Osteoblast (primary cell): Measurements from ENCODE around the gene DNAH6. TPM values are rescaled to one million over a fixed set of nuclear protein-coding genes. Genes with fewer than 3 reads are reported as not detected.

Experiments
- DNase-seq: peaks from one replicate; pipeline ENCODE4 v3.0.0; 2011; ENCODE audit warnings: low spot score, mixed read lengths; ENCODE audit not compliant: insufficient read length; ENCODE audit errors: missing footprints
- H2AFZ ChIP-seq: 2 replicates; pipeline ENCODE4 v1.6.0; 2011; ENCODE audit warnings: mild to moderate bottlenecking, low read length
- H3K27ac ChIP-seq: 2 replicates; pipeline ENCODE4 v1.5.1; 2011; ENCODE audit warnings: mild to moderate bottlenecking, low read depth, low read length, moderate library complexity
- H3K27me3 ChIP-seq: 2 replicates; pipeline ENCODE4 v1.6.0; 2012; ENCODE audit warnings: mild to moderate bottlenecking, control low read depth, inconsistent platforms, low read length, moderate library complexity; ENCODE audit not compliant: insufficient read depth
- H3K36me3 ChIP-seq: 2 replicates; pipeline ENCODE4 v1.5.1; 2011; ENCODE audit warnings: mild to moderate bottlenecking, low read length, control low read depth, moderate library complexity; ENCODE audit not compliant: insufficient read depth
- H3K4me1 ChIP-seq: 2 replicates; pipeline ENCODE4 v1.5.1; 2011; ENCODE audit warnings: mild to moderate bottlenecking, low read length, control low read depth, moderate library complexity; ENCODE audit not compliant: insufficient read depth
- H3K4me2 ChIP-seq: 2 replicates; pipeline ENCODE4 v1.6.0; 2011; ENCODE audit warnings: mild to moderate bottlenecking, low read length; ENCODE audit not compliant: insufficient read depth
- H3K4me3 ChIP-seq: fragments of 200-600 bp; sonication (generic); 3 replicates; pipeline ENCODE4 v1.5.1; 2012; ENCODE audit warnings: mild to moderate bottlenecking, low read length, inconsistent platforms; ENCODE audit not compliant: insufficient read depth
- H3K79me2 ChIP-seq: 2 replicates; pipeline ENCODE4 v1.6.0; 2012; ENCODE audit warnings: mild to moderate bottlenecking, low read length, control low read depth, inconsistent platforms; ENCODE audit not compliant: insufficient read depth
- H3K9me3 ChIP-seq: 2 replicates; pipeline ENCODE4 v1.5.1; 2011; ENCODE audit warnings: low read depth, low read length, control low read depth
- H4K20me1 ChIP-seq: 2 replicates; pipeline ENCODE4 v1.6.0; 2012; ENCODE audit warnings: mild to moderate bottlenecking, low read length, control low read depth; ENCODE audit not compliant: insufficient read depth
- CTCF ChIP-seq: IDR thresholded peaks from 2 replicates; pipeline ENCODE4 v1.5.1; 2011; ENCODE audit warnings: mild to moderate bottlenecking, low read depth, low read length, moderate library complexity; ENCODE audit errors: extremely low read depth
- total RNA-seq: library from RNA; depleted of rRNA; stranded (reverse); fragments of >200 nt; gene quantifications from 2 replicates; pipeline ENCODE4 v1.2.3, GENCODE V29; 2012

DNAH6 gene
- total RNA-seq, 1 donor = 0.36 TPM

- H3K4me2 ChIP-seq = no peak overlapping the region
Observed at GRCh38 chr2:84526562-84526961, 10.3 kb downstream of the DNAH6 start.

DNA sequence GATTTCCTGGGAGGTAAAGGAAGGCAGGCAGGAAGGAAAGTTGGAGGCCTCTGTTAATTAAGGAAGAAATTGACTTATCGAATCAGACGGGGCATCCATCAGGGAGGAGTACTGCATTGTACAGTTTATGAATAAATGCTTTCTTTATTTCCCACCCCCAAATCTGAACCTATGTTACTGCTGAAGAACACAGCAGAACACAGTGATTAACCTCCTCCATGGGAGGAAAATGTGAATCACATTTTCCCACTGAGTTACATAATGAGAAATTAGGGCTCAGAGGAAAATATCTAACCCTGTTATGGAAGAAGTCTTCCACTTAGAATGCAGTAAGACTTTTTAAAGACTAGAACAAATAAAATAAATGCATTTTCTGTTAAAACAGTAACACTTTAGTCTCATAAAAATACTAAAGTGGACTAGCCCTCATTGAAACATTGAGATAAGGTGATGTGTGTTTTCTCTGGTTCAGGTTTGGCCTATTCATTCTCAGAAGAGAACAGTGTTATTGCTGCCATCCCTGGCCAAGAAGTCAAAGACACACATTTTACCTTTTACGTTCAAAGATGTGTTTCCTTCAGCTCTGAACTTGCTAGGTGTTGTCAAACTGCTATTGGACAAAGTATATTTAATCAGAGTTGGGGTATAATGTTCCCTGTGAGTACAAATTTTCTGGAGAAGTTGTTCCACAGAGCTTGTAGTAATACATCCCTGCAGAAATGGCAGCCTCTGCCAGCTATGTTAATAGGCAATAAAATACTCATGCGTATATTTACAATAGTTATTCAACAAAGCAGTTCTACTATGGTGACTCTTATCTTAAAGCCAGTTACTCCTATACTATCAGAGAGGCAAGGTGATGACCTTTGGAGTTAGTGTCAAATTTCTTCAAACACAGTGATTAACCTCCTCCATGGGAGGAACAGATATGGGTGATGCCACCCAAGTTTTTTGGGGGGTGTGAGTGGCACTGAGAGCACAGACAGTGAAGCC lies 11.1 kb downstream of the DNAH6 start:
- Histone ChIP-seq H3K4me3 (no peak overlapping the region), H3K79me2 (no peaks in the 10 kb centered on the region), H3K4me2 (no peak overlapping the region), H3K36me3 (no peaks in the 10 kb centered on the region), H2AFZ (no peak overlapping the region), H3K4me1 (no peaks in the 10 kb centered on the region), H3K27ac (no peak overlapping the region), H3K27me3 (no peaks in the 10 kb centered on the region), H3K9me3 (no peaks in the 10 kb centered on the region), H4K20me1 (no peaks in the 10 kb centered on the region)
- no peak for DNase-seq
- TF ChIP-seq CTCF = no peak

More at GRCh38 chr2:84526562-84526961, 10.3 kb downstream of the DNAH6 start:
- Histone ChIP-seq H3K4me3 (no peak overlapping the region), H3K36me3 (no peaks in the 10 kb centered on the region), H4K20me1 (no peaks in the 10 kb centered on the region), H3K4me1 (no peaks in the 10 kb centered on the region), H3K27ac (no peak overlapping the region), H3K9me3 (no peaks in the 10 kb centered on the region), H3K27me3 (no peaks in the 10 kb centered on the region), H3K79me2 (no peaks in the 10 kb centered on the region), H2AFZ (no peak overlapping the region)
- no peak for TF ChIP-seq CTCF
- peak; percentile 52 for DNase-seq

- Histone ChIP-seq H3K27ac (no peak overlapping the region), H3K4me2 (no peak overlapping the region), H4K20me1 (no peaks in the 10 kb centered on the region), H3K4me1 (no peaks in the 10 kb centered on the region), H3K27me3 (peaks cover 4% of the 10 kb centered on the region), H3K4me3 (no peak overlapping the region), H3K9me3 (no peaks in the 10 kb centered on the region), H2AFZ (no peak overlapping the region), H3K79me2 (no peaks in the 10 kb centered on the region), H3K36me3 (no peaks in the 10 kb centered on the region)
- no peak for DNase-seq
- TF ChIP-seq CTCF = no peak
Observed at GRCh38 chr2:84532291-84532690, 16.0 kb downstream of the DNAH6 start.

- no peak for TF ChIP-seq CTCF
- Histone ChIP-seq H3K36me3 (no peaks in the 10 kb centered on the region), H3K4me2 (no peak overlapping the region), H3K4me3 (no peak overlapping the region), H3K9me3 (no peaks in the 10 kb centered on the region), H3K27me3 (peaks cover 4% of the 10 kb centered on the region), H2AFZ (no peak overlapping the region), H3K4me1 (no peaks in the 10 kb centered on the region), H3K79me2 (no peaks in the 10 kb centered on the region), H3K27ac (no peak overlapping the region), H4K20me1 (no peaks in the 10 kb centered on the region)
- DNase-seq = no peak
Observed at GRCh38 chr2:84534225-84534624, 17.9 kb downstream of the DNAH6 start.
